RPMI8226 (cell line): ENCODE results near the gene C3orf18.
A peak's percentile ranks its signal among the peaks of the same experiment; 100 is the strongest.

ENCODE experiments used
- DNase-seq: peaks from one replicate; pipeline ENCODE4 v3.0.0-alpha.2; 2015

The C3orf18 gene

GRCh38 chr3:50577348-50577747 is 9.8 kb upstream of the C3orf18 start:
- DNase-seq = no peak

- DNase-seq = no peak
Measured at GRCh38 chr3:50575372-50575771, 7.8 kb upstream of the C3orf18 start.

GRCh38 chr3:50574444-50574831 is 6.9 kb upstream of the C3orf18 start:
- no peak for DNase-seq

GRCh38 chr3:50573566-50574443 is 6.3 kb upstream of the C3orf18 start:
- no peak for DNase-seq

GRCh38 chr3:50572801-50573371 is 5.3 kb upstream of the C3orf18 start:
- no peak for DNase-seq

GRCh38 chr3:50572158-50572557 is 4.6 kb upstream of the C3orf18 start:
- DNase-seq = peak; percentile 73

GRCh38 chr3:50571486-50571885 is 3.9 kb upstream of the C3orf18 start:
- DNase-seq = no peak

- no peak for DNase-seq
Measured at GRCh38 chr3:50570508-50571279, 3.1 kb upstream of the C3orf18 start.

GRCh38 chr3:50568947-50569749 is 1.6 kb upstream of the C3orf18 start, which contains the start of gene HEMK1:
Gene HEMK1 (plus strand): TSS chr3:50569522. CDS start chr3:50571105, 1,583 bp downstream.
- peak; percentile 98 for DNase-seq

- no peak for DNase-seq
Measured at GRCh38 chr3:50567011-50567385, 549 bp downstream of the C3orf18 start.

GRCh38 chr3:50564321-50564720 is 3.2 kb downstream of the C3orf18 start:
- no peak for DNase-seq

GRCh38 chr3:50563867-50564266 is 3.7 kb downstream of the C3orf18 start:
- DNase-seq = no peak

- DNase-seq = no peak
Measured at GRCh38 chr3:50562861-50563260, 4.7 kb downstream of the C3orf18 start.

GRCh38 chr3:50559702-50560101 is 7.8 kb downstream of the C3orf18 start:
- no peak for DNase-seq

GRCh38 chr3:50557915-50558314 is 9.6 kb downstream of the C3orf18 start:
- no peak for DNase-seq

- DNase-seq = no peak
Measured at GRCh38 chr3:50557106-50557505, 10.4 kb downstream of the C3orf18 start.

- no peak for DNase-seq
Measured at GRCh38 chr3:50554553-50554952, 13.0 kb downstream of the C3orf18 start.

GRCh38 chr3:50552598-50552997 is 14.9 kb downstream of the C3orf18 start:
- DNase-seq = no peak

GRCh38 chr3:50551681-50552435 is 15.7 kb downstream of the C3orf18 start:
- DNase-seq = peak; percentile 57

- no peak for DNase-seq
Measured at GRCh38 chr3:50551054-50551659, 16.4 kb downstream of the C3orf18 start.

- peak; percentile 67 for DNase-seq
Measured at GRCh38 chr3:50550079-50550736, 17.3 kb downstream of the C3orf18 start.
